Psoas muscle (tissue), 8 donors: Measurements from ENCODE around the gene EXOC3. TPM values are rescaled to one million over a fixed set of nuclear protein-coding genes. Genes with fewer than 3 reads are reported as not detected.

Experiments
- ATAC-seq, 4 donors: fragments of 200-7000 bp; cut with Tn5 transposase; one replicate each; pipeline ENCODE4 v1.9.1; 2020; ENCODE audit warnings: moderate library complexity in 3 of 4, mild to moderate bottlenecking in 2 of 4
- DNase-seq, 2 donors: peaks; one replicate each; pipeline ENCODE4 v3.0.0-alpha.2; 2020
- H3K27ac ChIP-seq: fragments of 200-600 bp; one replicate; pipeline ENCODE4 v1.8.0; 2022
- H3K27me3 ChIP-seq, 3 donors: fragments of 200-600 bp in 1 of 3; one replicate each; pipeline versions ENCODE4 v1.6.1 to v1.8.0; 2013 to 2022; ENCODE audit warnings: low read length in 2 of 3, mild to moderate bottlenecking in 2 of 3, moderate library complexity in 1 of 3; ENCODE audit not compliant: insufficient read depth in 3 of 3
- H3K36me3 ChIP-seq, 2 donors: fragments of 200-600 bp in 1 of 2; one replicate each; pipeline versions ENCODE4 v1.6.1 to v1.8.0; 2013 to 2022; ENCODE audit warnings: low read depth in 1 of 2, mild to moderate bottlenecking in 1 of 2, moderate library complexity in 1 of 2; ENCODE audit not compliant: insufficient read depth in 1 of 2
- H3K4me1 ChIP-seq: fragments of 200-600 bp; one replicate; pipeline ENCODE4 v1.8.0; 2022
- H3K4me3 ChIP-seq: fragments of 200-600 bp; one replicate; pipeline ENCODE4 v1.8.0; 2022; ENCODE audit warnings: mild to moderate bottlenecking
- H3K9me3 ChIP-seq: fragments of 200-600 bp; one replicate; pipeline ENCODE4 v1.8.0; 2022
- WGBS, 3 donors: extraction: QIAGEN DNeasy Blood & Tissue Kit; methylation state at CpG; one replicate each; pipeline versions ENCODE4 v1.1.6 to v1.1.7; 2013; 5-methylcytosine and 5-hydroxymethylcytosine counted together
- intact Hi-C, 2 donors: fragments of 100-400 bp; cut with DNase I; formaldehyde crosslinking; loops; one replicate each; pipeline versions ENCODE4 v1.11.0 to v1.14.2; 2022
- polyA plus RNA-seq, 3 donors: library from polyadenylated mRNA; stranded (reverse); fragments of 200-250 nt; gene quantifications; one replicate each; pipeline ENCODE4 v1.2.3, GENCODE V29; 2013
- total RNA-seq, 4 donors: library from RNA; stranded (reverse); fragmentation: NEBNext Ultra II Directional in 2 of 4; extraction: Animal tissue kit (Norgen Biotek cat#: 25700) in 2 of 4; gene quantifications; one replicate each; pipeline versions ENCODE4 v1.2.1 to v1.2.4, GENCODE V29; 2021 to 2023
- TF ChIP-seq, protein P1 (sequence below): fragments of 200-600 bp; IDR thresholded peaks from one replicate; pipeline ENCODE4 v1.8.0; 2022; ENCODE audit warnings: antibody characterized with exemption
- donor health status: healthy with polysubstance abuse.
- donor health status: DM: no; HTN: no; CAD: no; lungs with moderate emphysema.
- donor health status: Bipolar disorder and iron deficiency.
- donor health status: healthy.
- donor health status: DM: yes; HTN: yes; CAD: no.
- donor health status: DM: no; HTN: no; CAD: no.
- donor health status: DM: no; HTN: no; CAD: no.
- donor health status: DM: yes; HTN: yes; CAD: no.

Gene EXOC3
- total and polyA plus RNA-seq, 7 donors: 38.2 to 63.4 (median 56.5) TPM

DNA sequence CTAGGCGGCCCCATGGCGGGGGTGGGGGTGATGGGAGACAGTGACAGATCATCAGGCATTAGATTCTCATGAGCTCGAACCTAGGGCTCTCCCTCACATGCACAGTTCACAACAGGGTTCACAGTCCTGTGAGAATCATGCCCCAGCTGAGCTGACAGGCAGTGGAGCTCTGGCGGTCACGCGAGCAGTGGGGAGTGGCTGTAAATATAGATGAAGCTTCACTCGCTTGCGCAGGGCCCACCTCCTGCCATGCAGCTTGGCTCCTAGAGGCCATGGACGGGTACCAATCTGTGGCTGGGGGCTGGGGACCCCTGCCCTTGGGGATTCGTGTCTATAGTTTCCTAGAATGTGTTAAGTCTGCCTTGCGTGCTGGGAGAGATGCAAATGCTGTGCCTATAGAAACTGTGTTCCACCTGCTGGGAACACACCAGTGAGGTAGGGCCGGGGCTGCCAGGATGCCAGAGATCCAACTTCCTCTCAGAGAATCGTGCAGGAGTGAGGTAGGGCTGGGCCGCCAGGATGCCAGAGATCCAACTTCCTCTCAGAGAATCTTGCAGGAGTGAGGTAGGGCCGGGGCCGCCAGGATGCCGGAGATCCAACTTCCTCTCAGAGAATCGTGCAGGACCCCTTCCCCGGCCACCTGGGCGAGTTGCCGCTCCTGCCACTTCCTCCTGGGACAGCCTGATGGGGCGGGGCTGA is 14.1 kb upstream of the EXOC3 start:
- peak in 1 of 2 donors; percentile 44 for DNase-seq
- Histone ChIP-seq H3K9me3 (no peaks in the 10 kb centered on the region), H3K36me3 (no peaks in the 10 kb centered on the region), H3K27ac (no peak overlapping the region), H3K4me1 (no peaks in the 10 kb centered on the region), H3K4me3 (no peak overlapping the region), H3K27me3 (peaks cover 0 to 13% (median 6%) of the 10 kb centered on the region in 3 donors)
- intact Hi-C loops: no loop called here
- no peak for ATAC-seq
- TF ChIP-seq, protein P1, sequence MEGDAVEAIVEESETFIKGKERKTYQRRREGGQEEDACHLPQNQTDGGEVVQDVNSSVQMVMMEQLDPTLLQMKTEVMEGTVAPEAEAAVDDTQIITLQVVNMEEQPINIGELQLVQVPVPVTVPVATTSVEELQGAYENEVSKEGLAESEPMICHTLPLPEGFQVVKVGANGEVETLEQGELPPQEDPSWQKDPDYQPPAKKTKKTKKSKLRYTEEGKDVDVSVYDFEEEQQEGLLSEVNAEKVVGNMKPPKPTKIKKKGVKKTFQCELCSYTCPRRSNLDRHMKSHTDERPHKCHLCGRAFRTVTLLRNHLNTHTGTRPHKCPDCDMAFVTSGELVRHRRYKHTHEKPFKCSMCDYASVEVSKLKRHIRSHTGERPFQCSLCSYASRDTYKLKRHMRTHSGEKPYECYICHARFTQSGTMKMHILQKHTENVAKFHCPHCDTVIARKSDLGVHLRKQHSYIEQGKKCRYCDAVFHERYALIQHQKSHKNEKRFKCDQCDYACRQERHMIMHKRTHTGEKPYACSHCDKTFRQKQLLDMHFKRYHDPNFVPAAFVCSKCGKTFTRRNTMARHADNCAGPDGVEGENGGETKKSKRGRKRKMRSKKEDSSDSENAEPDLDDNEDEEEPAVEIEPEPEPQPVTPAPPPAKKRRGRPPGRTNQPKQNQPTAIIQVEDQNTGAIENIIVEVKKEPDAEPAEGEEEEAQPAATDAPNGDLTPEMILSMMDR: no peak
- WGBS, 3 donors: 83 to 86% (median 85%) methylated on average over 19 to 22 of the region's 22 CpGs

DNA sequence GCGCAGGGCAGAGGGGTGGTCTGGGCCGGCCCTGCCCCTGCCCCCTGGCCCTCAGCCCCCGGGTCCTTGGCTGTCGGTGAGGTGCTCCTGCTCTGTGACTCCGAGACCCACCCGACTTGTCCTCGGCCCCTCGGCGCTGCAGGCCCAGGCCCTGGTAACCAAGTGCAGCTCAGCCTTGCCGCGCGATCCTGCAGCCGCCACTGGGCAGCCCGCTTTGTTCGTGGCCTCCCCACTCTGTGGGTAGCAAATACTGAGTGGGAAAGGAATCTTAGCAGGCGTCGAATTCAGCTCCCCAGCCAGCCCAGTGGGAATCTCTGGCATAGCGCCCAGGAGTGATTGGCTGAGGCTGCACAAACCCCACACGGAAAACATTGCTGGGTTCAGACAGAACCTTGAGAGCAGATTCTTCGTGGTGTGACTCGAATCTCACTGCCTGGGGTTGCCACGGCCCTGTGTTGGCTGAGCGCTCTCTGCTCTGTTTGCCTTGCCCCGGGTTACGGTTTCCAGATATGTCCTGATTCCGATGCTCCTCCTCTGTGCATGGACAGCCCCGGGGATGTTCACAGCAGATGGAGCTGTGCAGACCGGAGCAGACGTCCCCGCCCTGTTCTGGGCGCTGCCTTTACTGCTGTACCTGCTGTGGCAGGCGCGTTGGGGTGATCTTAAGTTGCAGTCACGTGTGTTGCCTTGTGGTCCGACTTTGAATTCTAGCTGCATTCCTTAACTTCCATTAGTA is 13.4 kb upstream of the EXOC3 start:
- no peak overlapping the region for H3K27ac ChIP-seq
- intact Hi-C loops: no loop called here
- H3K27me3 ChIP-seq: peaks cover 0 to 13% (median 6%) of the 10 kb centered on the region in 3 donors
- DNase-seq (peak in 1 of 2 donors; percentile 34), ATAC-seq (peak in 1 of 4 donors; percentile 12)
- 41 to 45% (median 43%) methylated on average over 31 to 35 of the region's 35 CpGs for WGBS, 3 donors
- no peaks in the 10 kb centered on the region for H3K36me3 ChIP-seq
- no peaks in the 10 kb centered on the region for H3K9me3 ChIP-seq
- H3K4me1 ChIP-seq: no peaks in the 10 kb centered on the region
- TF ChIP-seq, protein P1: no peak
- no peak overlapping the region for H3K4me3 ChIP-seq

DNA sequence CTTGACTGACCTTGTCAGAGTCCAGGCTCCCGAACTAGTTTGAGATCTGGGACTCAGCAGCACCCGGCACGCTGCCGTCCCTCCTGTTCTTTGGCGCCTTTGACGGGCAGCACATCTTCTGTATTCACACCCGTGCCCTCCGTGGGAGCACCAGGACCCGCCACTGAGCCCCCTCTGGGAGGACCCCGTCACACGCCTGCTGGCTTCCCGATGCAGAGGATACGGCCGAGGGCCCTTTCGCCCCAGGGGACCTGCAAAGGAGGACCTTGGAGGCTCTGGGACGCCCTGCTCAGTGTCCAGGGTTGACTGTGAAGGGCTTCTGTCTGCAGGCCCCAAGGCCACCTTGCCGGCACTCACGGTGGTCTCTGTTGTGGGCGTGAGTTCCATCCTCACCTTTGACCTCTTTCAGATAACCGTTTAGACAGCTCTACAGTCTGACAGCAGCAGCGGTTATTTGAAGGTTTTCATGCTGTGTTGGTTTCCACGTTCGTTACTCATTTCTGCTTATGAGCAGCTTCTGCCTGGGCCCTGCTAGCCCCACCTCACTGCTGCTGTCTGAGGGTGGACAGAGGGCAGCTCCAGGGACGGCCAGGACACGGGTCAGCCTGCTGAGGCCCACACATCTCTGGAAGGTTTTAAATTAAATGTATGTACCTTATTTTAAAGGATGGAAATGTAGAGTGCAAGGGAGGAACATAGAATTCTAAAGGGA is 12.6 kb upstream of the EXOC3 start:
- Histone ChIP-seq H3K27ac (no peak overlapping the region), H3K4me3 (no peak overlapping the region), H3K4me1 (no peaks in the 10 kb centered on the region), H3K27me3 (peaks cover 0 to 13% (median 6%) of the 10 kb centered on the region in 3 donors), H3K9me3 (no peaks in the 10 kb centered on the region), H3K36me3 (no peaks in the 10 kb centered on the region)
- WGBS, 3 donors: 75 to 80% (median 78%) methylated on average over 25 of the region's 25 CpGs
- ATAC-seq: no peak
- peak in 1 of 2 donors; percentile 50 for DNase-seq
- intact Hi-C loops: no loop called here
- TF ChIP-seq, protein P1: no peak

DNA sequence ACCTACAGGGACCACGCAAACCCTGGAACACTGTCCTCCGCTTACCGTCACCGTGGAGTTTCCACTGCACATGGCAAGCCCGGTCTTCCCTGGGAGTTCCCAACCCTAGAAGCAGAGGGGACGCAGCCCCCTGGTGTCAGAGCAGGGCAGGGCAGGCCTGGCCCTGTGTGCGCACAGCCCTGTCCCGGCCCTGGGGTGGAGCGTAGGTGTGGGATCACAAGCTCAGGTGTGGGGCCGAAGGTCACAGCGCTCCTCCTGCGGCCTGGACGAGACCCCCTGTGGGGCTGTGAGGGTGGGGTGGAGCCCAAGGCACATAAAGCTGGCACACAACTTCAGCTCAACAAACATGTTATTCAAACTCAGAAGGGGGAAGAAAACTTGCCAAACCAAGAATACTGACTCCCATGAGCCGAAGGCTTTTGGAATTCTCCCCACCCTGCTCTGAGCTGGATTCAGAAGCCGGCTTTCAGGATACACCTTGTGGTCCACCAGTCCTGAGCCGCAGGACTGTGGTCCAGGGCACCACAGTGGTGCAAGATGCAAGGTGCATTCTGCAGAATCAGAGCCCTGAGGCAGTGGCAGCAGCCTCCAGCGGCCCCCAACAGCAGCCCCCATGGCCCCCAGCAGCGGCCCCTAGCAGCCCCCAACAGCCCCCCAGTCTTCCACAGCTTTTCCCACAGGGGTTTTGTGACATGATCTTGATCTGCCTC is 11.8 kb upstream of the EXOC3 start:
- WGBS, 3 donors: 44 to 55% (median 49%) methylated on average over 17 to 18 of the region's 18 CpGs
- TF ChIP-seq, protein P1: peak; percentile 45

More for the DNA sequence above, 11.8 kb upstream of the EXOC3 start:
- peak in 1 of 2 donors; percentile 48 for DNase-seq
- H3K9me3 ChIP-seq: no peaks in the 10 kb centered on the region
- peaks cover 0 to 9% (median 6%) of the 10 kb centered on the region in 3 donors for H3K27me3 ChIP-seq
- no peaks in the 10 kb centered on the region for H3K4me1 ChIP-seq
- H3K36me3 ChIP-seq: no peaks in the 10 kb centered on the region
- H3K4me3 ChIP-seq: no peak overlapping the region
- intact Hi-C loops: no loop called here
- no peak overlapping the region for H3K27ac ChIP-seq
- peak; percentile 35 to 67 (median 46) for ATAC-seq
